Skeletal muscle tissue (tissue), 4 donors: Measurements from ENCODE around the gene FAM72A. TPM values are rescaled to one million over a fixed set of nuclear protein-coding genes. Genes with fewer than 3 reads are reported as not detected.
"Not testable (repeated sequence)": the region's sequence is repeated elsewhere in the genome, so short reads cannot be mapped to it uniquely, and the experiment has no call there.

Experiments
- H3K27ac ChIP-seq: one replicate; pipeline ENCODE4 v1.7.0; 2013; ENCODE audit warnings: mild to moderate bottlenecking, low read depth, low read length, inconsistent platforms
- H3K27me3 ChIP-seq, 3 donors: one replicate each; pipeline ENCODE4 v1.7.0; 2013; ENCODE audit warnings: low read length in 3 of 3; ENCODE audit not compliant: control insufficient read depth in 3 of 3, insufficient read depth in 3 of 3
- H3K36me3 ChIP-seq, 3 donors: one replicate each; pipeline ENCODE4 v1.7.0; 2013; ENCODE audit warnings: low read length in 3 of 3; ENCODE audit not compliant: control insufficient read depth in 3 of 3, insufficient read depth in 3 of 3
- H3K4me1 ChIP-seq, 3 donors: one replicate each; pipeline ENCODE4 v1.7.0; 2013; ENCODE audit warnings: low read length in 3 of 3, mild to moderate bottlenecking in 3 of 3; ENCODE audit not compliant: control insufficient read depth in 3 of 3, insufficient read depth in 3 of 3
- H3K4me3 ChIP-seq, 3 donors: one replicate each; pipeline ENCODE4 v1.7.0; 2013; ENCODE audit warnings: low read length in 3 of 3
- H3K9ac ChIP-seq, 3 donors: one replicate each; pipeline ENCODE4 v1.7.0; 2013; ENCODE audit warnings: low read length in 3 of 3, mild to moderate bottlenecking in 3 of 3, moderate library complexity in 2 of 3, low read depth in 1 of 3
- H3K9me3 ChIP-seq, 3 donors: one replicate each; pipeline ENCODE4 v1.7.0; 2013; ENCODE audit warnings: low read length in 3 of 3; ENCODE audit not compliant: control insufficient read depth in 3 of 3
- total RNA-seq: library from RNA; depleted of rRNA; stranded (reverse); fragments of >200 nt; gene quantifications from one replicate; pipeline ENCODE4 v1.2.3, GENCODE V29; 2014
- donor health status: Osteomylitis.

Gene FAM72A
- total RNA-seq, 1 donor from 2014 or later: 1.0 TPM

DNA sequence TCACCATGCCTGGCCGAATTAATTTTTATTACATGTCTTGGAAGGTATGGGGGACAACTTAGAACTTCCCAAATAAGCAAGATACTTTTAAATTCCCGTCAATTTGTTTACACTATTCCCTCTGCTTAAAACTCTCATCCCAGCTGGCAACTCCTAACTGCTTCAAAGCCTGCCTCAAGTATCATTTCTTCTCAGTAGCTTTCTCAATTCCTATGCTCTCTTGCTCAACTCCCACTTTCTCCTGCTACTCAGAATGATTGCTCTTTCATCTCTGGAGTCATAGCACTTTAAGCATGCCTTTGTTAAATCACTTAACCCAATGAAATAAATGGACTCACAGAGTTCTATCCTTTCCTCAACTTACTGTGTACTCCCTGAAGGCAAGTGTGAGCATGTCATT is 18.9 kb downstream of the FAM72A start:
- H3K4me1 ChIP-seq, H3K27ac ChIP-seq, H3K4me3 ChIP-seq, H3K27me3 ChIP-seq, H3K9ac ChIP-seq, H3K36me3 ChIP-seq, H3K9me3 ChIP-seq: not testable (repeated sequence)

DNA sequence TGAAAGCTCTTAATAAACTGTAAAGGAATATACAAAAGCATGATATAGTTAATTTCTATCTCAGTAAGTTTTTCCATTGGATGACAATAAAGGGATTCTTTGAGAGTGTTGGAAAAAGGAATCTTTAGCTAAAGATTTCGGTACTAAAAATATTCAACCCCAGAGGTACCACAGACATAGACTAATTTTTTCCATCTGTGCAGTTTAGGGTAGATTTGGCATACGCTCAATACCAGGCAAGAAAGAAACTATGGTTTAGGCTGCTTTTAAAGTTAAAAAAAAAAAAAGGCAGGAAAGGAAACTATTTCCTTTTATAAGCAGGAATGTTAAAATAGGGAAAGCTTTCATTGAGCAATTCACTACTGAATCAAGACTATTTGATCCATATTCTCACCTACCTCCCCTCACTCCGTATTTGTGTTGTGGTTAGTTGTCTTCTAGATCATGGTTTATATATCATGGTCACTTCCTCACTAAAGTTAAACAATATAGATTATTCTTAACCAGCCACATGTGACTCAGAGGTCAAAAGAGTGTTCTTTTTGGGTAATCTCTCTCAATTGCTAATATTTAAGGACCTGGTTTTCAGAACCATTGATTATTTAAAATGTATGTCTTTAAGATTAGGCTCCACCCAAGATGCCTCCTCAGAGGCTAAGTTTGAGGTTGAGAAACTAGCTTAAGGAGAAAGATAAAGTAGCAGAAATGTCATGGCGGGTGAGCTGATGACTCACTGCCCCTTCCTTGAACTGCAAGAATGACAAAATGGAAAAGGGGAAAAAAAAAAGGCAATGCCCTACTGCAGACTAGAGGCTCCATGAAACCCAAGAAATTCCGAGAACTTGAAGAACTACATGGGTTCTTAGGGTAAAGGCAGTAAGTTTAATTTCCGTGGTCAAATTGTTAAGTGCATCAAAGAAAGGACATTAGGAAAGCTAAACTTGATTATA is 20.0 kb downstream of the FAM72A start:
- H3K4me3 ChIP-seq, H3K36me3 ChIP-seq, H3K9ac ChIP-seq, H3K9me3 ChIP-seq, H3K27me3 ChIP-seq, H3K27ac ChIP-seq, H3K4me1 ChIP-seq: not testable (repeated sequence)

DNA sequence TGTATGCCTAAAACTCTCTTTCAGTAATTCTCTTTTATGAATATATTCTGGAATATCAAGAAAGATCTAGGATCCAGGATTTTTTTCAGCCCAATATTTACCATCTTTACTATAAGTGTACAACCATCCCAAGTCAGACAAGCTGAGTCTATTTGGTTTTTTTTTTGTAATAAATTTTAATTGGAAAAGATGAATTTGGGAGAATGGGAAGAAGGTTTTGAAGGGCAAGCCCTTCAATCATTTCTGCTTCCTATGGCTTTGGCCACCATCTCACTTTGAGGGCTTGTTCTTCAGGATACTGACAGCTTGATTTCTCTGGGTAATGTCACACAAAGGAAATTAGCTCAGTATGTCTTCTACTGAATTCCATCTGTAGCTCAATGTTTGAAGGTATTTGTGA is 23.0 kb downstream of the FAM72A start:
- not testable (repeated sequence) for H3K4me3 ChIP-seq, H3K9me3 ChIP-seq, H3K9ac ChIP-seq, H3K4me1 ChIP-seq, H3K27me3 ChIP-seq, H3K36me3 ChIP-seq, H3K27ac ChIP-seq

DNA sequence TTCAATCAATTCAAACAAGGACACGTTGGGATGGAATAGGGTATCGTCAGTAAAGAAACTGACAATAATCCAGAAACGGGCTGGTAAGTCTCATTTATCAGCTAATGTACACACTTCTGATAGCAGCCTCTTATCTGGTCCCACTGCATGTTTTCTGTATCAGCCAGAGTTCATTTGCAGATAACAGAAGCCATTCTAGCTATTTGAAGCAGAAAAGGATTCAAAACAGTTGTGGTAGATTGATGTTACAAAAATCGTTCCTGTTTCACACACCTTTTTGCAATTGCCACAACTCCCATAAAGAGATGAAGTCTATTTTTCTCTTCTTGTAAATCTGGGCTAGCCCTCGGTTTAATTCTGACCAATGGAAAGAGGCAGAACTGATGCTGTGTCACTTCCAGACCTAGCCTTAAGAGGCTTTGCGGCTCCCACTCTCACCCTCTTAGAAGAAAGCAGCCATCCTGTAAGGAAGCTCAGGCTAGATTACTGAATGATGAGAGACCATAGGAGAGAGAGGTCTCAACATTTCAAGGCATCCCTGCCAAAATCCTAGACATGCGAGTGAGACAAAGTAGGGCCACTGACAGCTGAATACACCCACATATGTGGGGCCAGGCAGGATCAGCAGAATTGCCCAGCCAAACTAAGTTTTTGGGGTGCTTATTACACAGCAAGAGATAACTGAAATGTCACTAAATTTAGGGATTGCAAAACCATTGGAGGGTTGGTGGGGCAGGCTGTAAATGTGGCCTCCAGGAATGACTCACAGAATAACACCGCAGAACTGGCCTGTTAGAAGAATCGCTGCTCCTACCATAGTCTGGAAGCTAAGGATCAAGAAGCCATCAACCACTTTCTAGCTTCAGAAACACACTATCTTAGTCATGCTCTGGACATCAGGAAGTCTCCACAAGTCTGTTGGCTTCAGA is 24.3 kb downstream of the FAM72A start:
- not testable (repeated sequence) for H3K4me1 ChIP-seq, H3K4me3 ChIP-seq, H3K27me3 ChIP-seq, H3K36me3 ChIP-seq, H3K9ac ChIP-seq, H3K27ac ChIP-seq, H3K9me3 ChIP-seq

DNA sequence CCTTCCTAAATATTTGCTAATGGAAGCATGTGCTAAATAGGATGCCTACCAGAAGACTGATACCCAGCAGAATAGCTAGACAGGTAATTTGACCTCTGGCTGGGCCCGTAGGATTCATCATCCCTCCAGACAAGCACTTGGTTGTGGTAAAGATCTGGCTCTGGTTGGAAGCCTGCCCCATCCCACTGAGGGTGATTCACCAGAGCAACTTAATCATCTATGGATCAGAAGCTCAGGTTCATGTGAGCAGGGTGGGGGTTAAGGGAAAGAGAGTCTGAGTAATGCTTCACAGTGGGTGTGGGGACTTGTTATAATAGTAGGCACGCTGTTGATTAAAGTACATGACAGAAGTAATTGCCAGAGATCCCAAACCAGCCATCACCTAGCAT is 26.5 kb downstream of the FAM72A start:
- not testable (repeated sequence) for H3K27me3 ChIP-seq, H3K27ac ChIP-seq, H3K9me3 ChIP-seq, H3K9ac ChIP-seq, H3K36me3 ChIP-seq, H3K4me1 ChIP-seq, H3K4me3 ChIP-seq

DNA sequence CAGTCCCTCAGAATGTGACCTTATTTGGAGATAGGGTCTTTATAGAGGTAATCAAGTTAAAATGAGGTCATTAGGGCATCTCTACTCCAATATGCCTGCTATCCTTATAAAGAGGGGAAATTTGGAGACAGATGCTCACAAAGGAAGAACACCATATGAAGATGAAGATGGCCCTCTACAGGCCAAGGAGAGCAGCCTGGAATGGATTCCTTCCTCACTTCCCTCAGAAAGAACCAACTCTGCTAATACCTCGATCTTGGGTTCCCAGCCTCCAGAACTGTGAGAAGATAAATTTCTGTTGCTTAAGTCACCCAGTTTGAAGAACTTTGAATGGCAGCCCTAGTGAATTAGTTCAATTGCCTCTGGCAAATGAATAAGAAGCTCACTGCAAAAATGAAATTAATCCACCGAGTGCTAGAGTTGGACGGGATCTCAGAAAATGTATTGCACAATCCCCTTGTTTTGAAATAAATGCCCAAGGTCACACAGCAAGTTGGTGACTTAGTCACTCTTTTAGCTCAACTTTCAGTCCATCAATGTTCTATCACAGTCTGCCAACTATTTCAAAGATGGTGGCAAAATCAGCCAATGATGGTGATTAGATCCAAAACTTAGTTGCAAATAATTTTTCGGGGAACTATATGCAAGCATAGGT is 27.1 kb downstream of the FAM72A start:
- not testable (repeated sequence) for H3K9me3 ChIP-seq, H3K9ac ChIP-seq, H3K27me3 ChIP-seq, H3K4me1 ChIP-seq, H3K27ac ChIP-seq, H3K36me3 ChIP-seq, H3K4me3 ChIP-seq

DNA sequence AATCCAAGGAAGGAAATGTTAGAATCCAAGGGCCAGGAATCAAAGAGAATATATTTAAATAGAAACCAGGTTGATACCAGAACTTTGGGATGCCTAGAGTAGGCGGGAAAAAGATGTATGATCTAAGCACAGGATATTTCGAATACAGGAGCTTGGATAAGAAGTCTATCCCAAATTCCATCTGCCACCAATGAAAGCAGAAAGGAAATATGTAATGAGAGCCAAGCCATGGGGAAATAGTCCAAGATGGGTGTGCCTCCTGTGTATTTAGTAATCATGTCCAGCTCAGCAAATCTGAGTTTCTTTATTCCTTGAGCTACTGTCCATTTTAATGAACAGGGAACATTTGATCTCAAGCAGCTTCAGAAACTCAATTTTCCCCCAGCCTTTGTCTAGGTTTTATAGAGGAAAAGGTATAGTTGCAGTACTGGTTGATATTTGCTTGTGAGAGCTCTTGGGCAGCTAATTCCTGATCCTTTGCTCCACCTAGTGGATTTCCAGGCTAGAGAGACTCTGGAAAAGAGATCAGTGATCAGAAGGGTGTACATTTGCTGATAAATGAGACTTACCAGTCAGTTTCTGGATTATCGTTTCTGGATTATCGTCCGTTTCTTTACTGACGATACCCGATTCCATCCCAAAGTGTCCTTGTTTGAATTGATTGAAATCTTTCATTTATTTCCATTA is 28.3 kb downstream of the FAM72A start:
- not testable (repeated sequence) for H3K9ac ChIP-seq, H3K4me1 ChIP-seq, H3K4me3 ChIP-seq, H3K27ac ChIP-seq, H3K36me3 ChIP-seq, H3K9me3 ChIP-seq, H3K27me3 ChIP-seq

DNA sequence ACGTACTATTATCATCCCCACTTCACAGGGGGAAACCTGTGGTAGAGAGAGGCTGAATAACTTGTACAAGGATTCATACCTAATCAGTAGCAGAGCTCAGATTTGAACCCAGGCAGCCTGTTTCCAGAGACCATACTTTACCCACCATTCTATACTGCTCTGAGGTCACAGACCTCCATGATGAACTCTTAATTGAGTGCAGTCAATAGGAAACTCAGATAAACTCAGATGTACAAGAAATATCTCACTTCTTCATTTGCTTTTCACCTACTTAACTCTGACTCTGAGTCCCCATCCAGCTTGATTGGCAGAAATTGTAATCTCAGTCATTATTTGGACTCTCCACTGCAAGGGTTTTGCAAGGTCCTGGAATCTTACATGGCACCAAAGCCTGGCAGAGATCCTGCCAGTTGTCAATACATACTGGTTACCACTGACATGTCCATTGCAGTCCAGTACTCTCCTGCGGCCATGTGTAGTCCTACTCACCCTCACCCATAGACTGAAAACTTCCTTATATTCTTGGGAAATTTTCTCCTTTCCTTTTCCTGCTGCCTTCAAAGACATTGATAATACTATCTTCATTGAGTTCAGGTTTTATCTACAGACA is 29.4 kb downstream of the FAM72A start:
- H3K4me1 ChIP-seq, H3K9me3 ChIP-seq, H3K36me3 ChIP-seq, H3K27ac ChIP-seq, H3K4me3 ChIP-seq, H3K9ac ChIP-seq, H3K27me3 ChIP-seq: not testable (repeated sequence)

DNA sequence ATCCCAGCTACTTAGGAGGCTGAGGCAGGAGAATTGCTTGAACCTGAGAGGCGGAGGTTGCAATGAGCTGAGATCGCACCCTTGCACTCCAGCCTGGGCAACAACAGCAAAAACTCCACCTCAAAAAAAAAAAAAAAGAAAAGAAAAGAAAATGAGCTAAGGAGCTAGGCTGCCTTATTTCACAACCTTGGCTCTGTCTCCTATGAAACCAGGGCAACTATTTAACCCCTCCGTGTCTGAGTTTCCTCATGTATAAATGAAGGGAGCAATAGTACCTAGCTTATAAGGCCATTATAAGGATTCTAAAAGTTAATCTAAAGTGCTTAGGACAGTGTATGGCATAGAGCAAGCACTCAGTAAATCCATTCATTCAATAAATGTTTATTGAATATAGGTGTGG is 32.8 kb downstream of the FAM72A start:
- H3K9ac ChIP-seq: not testable (repeated sequence)

More for the DNA sequence above, 32.8 kb downstream of the FAM72A start:
- H3K4me3 ChIP-seq, H3K9me3 ChIP-seq, H3K4me1 ChIP-seq, H3K36me3 ChIP-seq, H3K27ac ChIP-seq, H3K27me3 ChIP-seq: not testable (repeated sequence)
